ENCODE data around the gene NFKBIL1. TPM values are rescaled to one million over a fixed set of nuclear protein-coding genes. Genes with fewer than 3 reads are reported as not detected.

The NFKBIL1 gene
- total and polyA plus RNA-seq, 2 experiments from 2014 or later: 25.0 to 28.9 TPM

DNA sequence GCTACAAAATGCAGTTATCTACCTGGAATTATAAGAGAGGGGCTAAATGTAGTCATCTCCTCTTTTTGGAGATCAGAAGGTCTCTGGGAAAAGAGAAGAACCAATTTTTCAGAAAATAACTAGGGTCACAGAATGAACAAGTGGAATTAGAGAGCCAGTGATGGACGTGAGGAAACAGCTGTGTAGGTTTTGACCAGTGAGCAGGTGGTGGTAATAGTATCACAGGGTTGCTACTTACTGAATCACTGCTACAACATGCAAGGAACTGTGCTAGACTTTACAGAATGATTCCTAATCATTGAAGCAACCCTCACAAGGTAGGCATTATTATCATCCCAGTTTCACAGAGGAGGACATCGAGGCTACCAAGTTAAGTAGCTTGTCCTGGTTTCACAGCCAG is 2.7 kb upstream of the NFKBIL1 start:
- Histone ChIP-seq H3K36me3 (replicated peaks; ENCODE audit: insufficient read depth, low read depth) (no peaks in the 10 kb centered on the region), H3K27ac (no peak overlapping the region), H2AFZ (no peak overlapping the region), H3K4me1 (ENCODE audit: insufficient read depth) (peaks cover 18% of the 10 kb centered on the region), H3K79me2 (peaks cover 54% of the 10 kb centered on the region), H3K9me3 (ENCODE audit: low read depth) (no peaks in the 10 kb centered on the region), H3K4me3 (no peak overlapping the region), H3K27me3 (no peaks in the 10 kb centered on the region), H4K20me1 (ENCODE audit: insufficient read depth, poor library complexity, severe bottlenecking) (peaks cover 15% of the 10 kb centered on the region), H3K4me2 (no peak overlapping the region), H3K9me2 (replicated peaks; ENCODE audit: insufficient read depth) (no peaks in the 10 kb centered on the region)
- TF ChIP-seq EZH2phosphoT487 (IDR thresholded peaks at IDR 0.05; ENCODE audit: low read depth, severe bottlenecking, unreplicated experiment) (no peak), EZH2 (IDR thresholded peaks at IDR 0.05; ENCODE audit: borderline replicate concordance) (no peak)
- TF ChIP-seq, protein P1, sequence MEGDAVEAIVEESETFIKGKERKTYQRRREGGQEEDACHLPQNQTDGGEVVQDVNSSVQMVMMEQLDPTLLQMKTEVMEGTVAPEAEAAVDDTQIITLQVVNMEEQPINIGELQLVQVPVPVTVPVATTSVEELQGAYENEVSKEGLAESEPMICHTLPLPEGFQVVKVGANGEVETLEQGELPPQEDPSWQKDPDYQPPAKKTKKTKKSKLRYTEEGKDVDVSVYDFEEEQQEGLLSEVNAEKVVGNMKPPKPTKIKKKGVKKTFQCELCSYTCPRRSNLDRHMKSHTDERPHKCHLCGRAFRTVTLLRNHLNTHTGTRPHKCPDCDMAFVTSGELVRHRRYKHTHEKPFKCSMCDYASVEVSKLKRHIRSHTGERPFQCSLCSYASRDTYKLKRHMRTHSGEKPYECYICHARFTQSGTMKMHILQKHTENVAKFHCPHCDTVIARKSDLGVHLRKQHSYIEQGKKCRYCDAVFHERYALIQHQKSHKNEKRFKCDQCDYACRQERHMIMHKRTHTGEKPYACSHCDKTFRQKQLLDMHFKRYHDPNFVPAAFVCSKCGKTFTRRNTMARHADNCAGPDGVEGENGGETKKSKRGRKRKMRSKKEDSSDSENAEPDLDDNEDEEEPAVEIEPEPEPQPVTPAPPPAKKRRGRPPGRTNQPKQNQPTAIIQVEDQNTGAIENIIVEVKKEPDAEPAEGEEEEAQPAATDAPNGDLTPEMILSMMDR (IDR thresholded peaks at IDR 0.05; ENCODE audit: poor library complexity): no peak
- WGBS (ENCODE audit: low lambda C conversion rate, missing lambda C conversion rate): 83% methylated on average over 2 of the region's 2 CpGs
- DNase-seq (ENCODE audit: low spot score): no peak

- TF ChIP-seq EZH2 (IDR thresholded peaks at IDR 0.05; ENCODE audit: borderline replicate concordance) (no peak), EZH2phosphoT487 (IDR thresholded peaks at IDR 0.05; ENCODE audit: low read depth, severe bottlenecking, unreplicated experiment) (no peak)
- TF ChIP-seq, protein P1 (IDR thresholded peaks at IDR 0.05; ENCODE audit: poor library complexity): no peak
- Histone ChIP-seq H2AFZ (no peak overlapping the region), H3K36me3 (replicated peaks; ENCODE audit: insufficient read depth, low read depth) (no peaks in the 10 kb centered on the region), H3K79me2 (peaks cover 49% of the 10 kb centered on the region), H3K4me2 (no peak overlapping the region), H4K20me1 (ENCODE audit: insufficient read depth, poor library complexity, severe bottlenecking) (peaks cover 9% of the 10 kb centered on the region), H3K9me2 (replicated peaks; ENCODE audit: insufficient read depth) (no peaks in the 10 kb centered on the region), H3K4me3 (no peak overlapping the region), H3K27ac (no peak overlapping the region), H3K9me3 (ENCODE audit: low read depth) (no peaks in the 10 kb centered on the region), H3K4me1 (ENCODE audit: insufficient read depth) (peaks cover 12% of the 10 kb centered on the region), H3K27me3 (no peaks in the 10 kb centered on the region)
- 83% methylated on average over 7 of the region's 7 CpGs for WGBS (ENCODE audit: low lambda C conversion rate, missing lambda C conversion rate)
- DNase-seq (ENCODE audit: low spot score): no peak
Observed at GRCh38 chr6:31545291-31545690, 2.1 kb upstream of the NFKBIL1 start.

DNA sequence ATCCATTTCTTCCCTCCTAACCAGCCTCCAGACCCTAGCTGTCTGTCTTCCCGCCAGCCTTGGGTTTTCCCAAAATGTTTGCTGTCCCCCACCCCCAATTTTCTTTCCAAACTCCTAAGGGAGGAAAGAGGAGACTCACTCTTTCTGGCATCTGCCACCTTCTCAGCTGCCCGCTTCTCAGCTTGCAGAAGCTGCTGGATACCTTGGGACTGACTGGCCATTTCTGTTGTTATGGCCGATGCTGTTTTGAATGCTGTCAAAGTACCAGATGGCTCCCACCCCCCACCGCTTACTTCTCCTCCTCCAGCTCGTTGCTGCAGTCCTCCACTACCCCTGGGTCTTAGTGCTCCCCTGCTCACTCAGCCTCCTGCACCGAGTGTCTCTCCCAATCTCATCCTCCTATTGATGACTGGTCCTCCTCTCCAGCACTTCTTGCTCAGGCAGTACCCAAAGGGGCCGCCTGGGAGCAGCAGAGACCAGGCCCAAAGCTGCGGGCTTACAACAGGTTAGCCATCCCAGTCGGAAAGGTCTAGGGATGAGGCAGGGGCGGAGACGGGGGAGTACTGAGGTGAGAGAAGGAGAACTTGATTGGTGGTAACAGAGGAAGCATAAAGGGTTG is 960 bp upstream of the NFKBIL1 start, which contains the start of gene ATP6V1G2:
Gene ATP6V1G2 (minus strand): TSS at position 270 of the 619 bp plus-strand sequence. CDS start 49 bp downstream, at position 221.
- Histone ChIP-seq H3K36me3 (replicated peaks; ENCODE audit: insufficient read depth, low read depth) (no peaks in the 10 kb centered on the region), H4K20me1 (ENCODE audit: insufficient read depth, poor library complexity, severe bottlenecking) (no peaks in the 10 kb centered on the region), H3K9me3 (ENCODE audit: low read depth) (no peaks in the 10 kb centered on the region), H3K4me2 (peak within 1 kb of the TSS; percentile 85), H3K27ac (peak within 1 kb of the TSS; percentile 76), H2AFZ (peak within 1 kb of the TSS; percentile 82), H3K9me2 (replicated peaks; ENCODE audit: insufficient read depth) (no peaks in the 10 kb centered on the region), H3K4me3 (peak within 1 kb of the TSS; percentile 43), H3K4me1 (ENCODE audit: insufficient read depth) (peaks cover 10% of the 10 kb centered on the region), H3K27me3 (no peaks in the 10 kb centered on the region), H3K79me2 (peaks cover 39% of the 10 kb centered on the region)
- peak; percentile 94 for DNase-seq (ENCODE audit: low spot score)
- TF ChIP-seq, protein P1 (IDR thresholded peaks at IDR 0.05; ENCODE audit: poor library complexity): peak; percentile 98
- TF ChIP-seq EZH2phosphoT487 (IDR thresholded peaks at IDR 0.05; ENCODE audit: low read depth, severe bottlenecking, unreplicated experiment): no peak
- no peak for TF ChIP-seq EZH2 (IDR thresholded peaks at IDR 0.05; ENCODE audit: borderline replicate concordance)
- WGBS (ENCODE audit: low lambda C conversion rate, missing lambda C conversion rate): 5% methylated on average over 10 of the region's 11 CpGs

All from hepatocyte (in vitro differentiated cells).